ENCODE results near the gene MROH7. TPM values are rescaled to one million over a fixed set of nuclear protein-coding genes. Genes with fewer than 3 reads are reported as not detected.

Gene MROH7
- total RNA-seq, result under 0.01 and 0.28 TPM in 2 replicates

DNA sequence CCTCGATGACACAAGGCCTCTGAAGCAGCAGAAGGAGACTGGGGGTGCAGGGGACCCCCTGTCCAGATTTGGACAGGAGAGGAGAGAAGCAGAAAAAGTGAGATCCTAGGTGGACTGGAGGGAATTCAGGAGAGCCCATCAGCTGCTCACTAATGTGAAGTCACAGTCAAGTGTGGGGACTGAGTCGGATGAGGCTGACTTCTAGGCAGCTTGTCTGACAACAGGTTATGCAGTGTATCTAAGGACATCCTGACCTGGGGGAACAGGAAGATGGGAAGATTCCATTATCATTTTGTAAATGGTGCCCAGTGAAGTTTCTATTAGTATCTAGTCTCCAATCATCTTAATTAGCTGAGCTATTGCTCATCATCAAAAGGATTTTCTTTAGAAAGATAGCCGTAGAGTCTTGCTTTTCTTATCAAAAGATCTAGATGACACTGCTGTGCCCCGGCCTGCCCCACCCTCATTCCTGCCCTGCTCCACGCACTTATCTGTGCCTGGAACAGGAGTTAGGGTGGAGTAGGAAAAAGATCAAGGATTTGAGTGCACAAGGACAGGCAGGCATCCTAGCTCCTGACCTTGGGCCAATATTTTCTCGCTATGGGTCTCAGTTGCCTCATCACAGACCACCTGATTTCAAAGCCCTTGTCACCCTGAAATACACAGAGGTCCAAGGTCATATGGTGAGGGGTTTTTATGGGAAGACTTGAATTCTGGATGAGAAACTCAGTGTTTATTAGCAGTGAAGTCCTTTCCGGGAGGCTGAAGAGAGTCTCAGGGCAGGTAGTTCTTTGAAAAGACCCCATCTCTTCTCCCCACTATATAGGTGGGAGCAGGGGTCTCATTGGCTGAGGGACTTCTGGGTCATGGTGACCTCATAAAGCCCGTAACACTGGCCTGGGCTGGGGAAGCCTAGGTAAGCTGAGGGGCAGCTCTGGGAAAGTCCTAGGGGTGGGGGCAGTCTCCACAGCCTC, at the start of gene MROH7:
Gene MROH7, plus strand, starts transcription at position 924 of the 974 bp plus-strand sequence. CDS start 11,141 bp downstream, outside the sequence.

DNA sequence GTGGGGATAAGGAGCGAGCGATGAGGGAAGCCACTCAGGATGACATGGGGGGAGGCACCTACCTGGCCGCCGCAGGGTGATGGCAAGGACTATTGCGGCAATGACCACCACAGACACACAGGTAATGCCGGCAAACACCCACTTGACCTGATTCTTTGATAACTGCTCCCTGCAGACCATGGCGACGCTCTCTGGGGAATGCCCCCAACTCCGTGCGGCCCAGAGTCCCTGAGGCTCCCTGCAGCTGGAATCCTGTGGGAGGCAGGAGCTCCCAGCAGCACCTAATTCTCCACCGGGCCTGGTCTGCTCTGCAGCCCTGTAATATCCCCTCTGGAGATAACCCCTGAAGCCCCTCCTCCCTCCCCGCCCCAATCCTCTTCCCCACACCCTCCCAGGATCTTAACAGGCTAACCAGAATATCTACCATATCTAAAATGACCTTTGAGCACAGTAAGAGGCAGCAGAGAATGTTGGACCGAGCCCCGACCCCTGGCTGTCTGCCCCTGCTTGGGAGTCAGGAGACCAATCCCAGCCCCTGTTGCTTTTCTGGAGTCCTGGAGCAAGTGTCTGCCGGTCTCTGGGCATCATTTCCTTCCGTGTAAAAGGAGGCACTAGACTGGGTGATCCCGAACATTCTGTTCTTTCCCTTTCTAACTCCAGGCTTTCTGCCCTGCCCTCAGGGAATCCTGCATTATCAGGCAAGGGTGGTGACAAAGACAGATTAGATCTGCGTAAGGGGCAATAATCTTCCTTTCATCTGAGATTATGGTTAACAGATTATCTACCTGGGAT, 18.2 kb upstream of the MROH7 start, which contains the start of gene FAM151A:
Gene FAM151A, minus strand, starts transcription at position 310 of the 792 bp plus-strand sequence. Its CDS starts 130 bp downstream, at position 180.

DNA sequence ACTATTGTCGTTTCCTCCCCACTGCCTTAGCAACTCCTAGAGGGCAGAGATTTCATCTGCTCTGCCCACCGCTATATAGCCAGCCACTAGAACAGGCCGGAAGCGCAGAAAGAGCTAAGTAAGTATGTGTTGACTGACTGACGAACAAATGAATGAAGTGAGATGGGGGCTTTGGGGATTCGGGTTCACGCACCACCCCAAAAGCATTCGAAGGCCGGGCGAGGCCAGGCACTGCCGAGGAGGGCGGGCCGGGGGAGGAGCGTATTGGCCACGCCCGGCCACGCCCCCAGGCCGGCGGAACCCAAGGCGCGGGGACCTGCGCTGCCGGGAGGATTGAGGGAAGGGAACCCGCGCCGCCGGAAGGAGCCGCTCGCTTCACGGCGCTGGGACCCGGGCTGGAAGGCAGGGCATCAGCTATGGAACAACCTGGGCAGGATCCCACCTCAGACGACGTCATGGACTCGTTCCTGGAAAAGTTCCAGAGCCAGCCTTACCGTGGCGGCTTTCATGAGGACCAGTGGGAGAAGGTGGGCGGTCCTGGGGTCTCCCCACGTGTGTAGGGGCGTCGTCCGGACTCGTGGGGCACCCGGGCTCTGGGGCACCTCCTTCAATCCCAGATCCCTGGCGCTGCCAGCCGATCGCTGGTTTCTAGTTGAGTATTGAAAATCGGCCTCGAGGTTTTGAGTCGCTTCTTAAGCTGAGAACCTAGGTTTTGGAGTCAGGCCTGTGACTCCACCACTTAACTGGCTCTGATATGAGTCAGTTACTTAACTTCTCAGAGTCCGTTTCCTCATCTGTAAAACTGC, 74.1 kb downstream of the MROH7 start, which contains the start of gene TTC4:
Gene TTC4, plus strand, starts transcription at position 369 of the 806 bp plus-strand sequence. Its CDS starts 48 bp downstream, at position 417.

Other genes starting within 250 kb of the MROH7 start
- 11.7 and 13.5 TPM in 2 replicates for gene SSBP3, start 235.4 kb upstream of the MROH7 start, total RNA-seq
- gene ACOT11, start 93.6 kb upstream of the MROH7 start, total RNA-seq, result 1.5 and 3.8 TPM in 2 replicates
- gene FAM151A, start 18.3 kb upstream of the MROH7 start, total RNA-seq, result not detected in 2 replicates
- gene TTC4, start 74.1 kb downstream of the MROH7 start, total RNA-seq, result 18.4 and 19.3 TPM in 2 replicates
- 3.2 and 3.8 TPM in 2 replicates for gene PARS2, start 122.7 kb downstream of the MROH7 start, total RNA-seq
- gene TTC22, start 159.5 kb downstream of the MROH7 start, total RNA-seq, result not detected in 2 replicates
- gene DHCR24, start 245.4 kb downstream of the MROH7 start, total RNA-seq, result 20.5 and 48.0 TPM in 2 replicates